8988T (cell line): ENCODE data around the gene GLP1R.
"Not testable (repeated sequence)": the region's sequence is repeated elsewhere in the genome, so short reads cannot be mapped to it uniquely, and the experiment has no call there.

Source experiments
- DNase-seq: peaks from one replicate; pipeline ENCODE4 v3.0.0; 2011

The GLP1R gene

GRCh38 chr6:39088331-39088730, 39.8 kb downstream of the GLP1R start:
- DNase-seq, result no peak

GRCh38 chr6:39090036-39090435, 41.5 kb downstream of the GLP1R start:
- DNase-seq, result no peak

- no peak for DNase-seq
These were observed 42.6 kb downstream of the GLP1R start for GRCh38 chr6:39091220-39091619.

- DNase-seq, result no peak
These were observed 43.5 kb downstream of the GLP1R start for GRCh38 chr6:39092124-39092523.

- DNase-seq, result no peak
These were observed 44.6 kb downstream of the GLP1R start for GRCh38 chr6:39093149-39093708.

- DNase-seq, result no peak
These were observed 47.0 kb downstream of the GLP1R start for GRCh38 chr6:39095578-39095977.

GRCh38 chr6:39100358-39100757, 51.8 kb downstream of the GLP1R start:
- no peak for DNase-seq

GRCh38 chr6:39102071-39102820, 53.7 kb downstream of the GLP1R start:
- no peak for DNase-seq

- DNase-seq, result no peak
These were observed 54.2 kb downstream of the GLP1R start for GRCh38 chr6:39102821-39103136.

- DNase-seq, result no peak
These were observed 55.9 kb downstream of the GLP1R start for GRCh38 chr6:39104528-39104927.

GRCh38 chr6:39107034-39107433, 58.5 kb downstream of the GLP1R start:
- no peak for DNase-seq

- DNase-seq, result no peak
These were observed 59.1 kb downstream of the GLP1R start for GRCh38 chr6:39107641-39108040.

GRCh38 chr6:39108041-39108839, 59.7 kb downstream of the GLP1R start:
- DNase-seq, result no peak

- no peak for DNase-seq
These were observed 62.7 kb downstream of the GLP1R start for GRCh38 chr6:39111280-39111679.

GRCh38 chr6:39113788-39114187, 65.2 kb downstream of the GLP1R start:
- DNase-seq, result no peak

GRCh38 chr6:39114388-39114703, 65.8 kb downstream of the GLP1R start:
- DNase-seq, result no peak

- DNase-seq, result peak; percentile 75
These were observed 66.4 kb downstream of the GLP1R start, which contains the start of gene SAYSD1 for GRCh38 chr6:39114704-39115599. TSS of gene SAYSD1 (minus strand) at chr6:39115186. CDS start at chr6:39115089, 97 bp downstream.

GRCh38 chr6:39118921-39119320, 70.3 kb downstream of the GLP1R start:
- DNase-seq, result no peak

- no peak for DNase-seq
These were observed 75.5 kb downstream of the GLP1R start for GRCh38 chr6:39124114-39124513.

- DNase-seq, result no peak
These were observed 79.5 kb downstream of the GLP1R start for GRCh38 chr6:39128106-39128505.

GRCh38 chr6:39128832-39129231, 80.3 kb downstream of the GLP1R start:
- no peak for DNase-seq

GRCh38 chr6:39130691-39131090, 82.1 kb downstream of the GLP1R start:
- DNase-seq, result no peak

GRCh38 chr6:39134761-39135160, 86.2 kb downstream of the GLP1R start:
- not testable (repeated sequence) for DNase-seq
